K562 (cell line): ENCODE measurements around the gene BZW2. TPM values are rescaled to one million over a fixed set of nuclear protein-coding genes. Genes with fewer than 3 reads are reported as not detected.

Experiments
- BACH1 ChIP-seq: fragments of 200-800 bp; sonication (Bioruptor generic); IDR thresholded peaks from 2 replicates; pipeline ENCODE4 v1.6.1; 2016; ENCODE audit warnings: missing genetic modification characterization, missing compliant biosample characterization
- CXXC5 ChIP-seq: fragments of 250-450 bp; sonication (Bioruptor Pico); IDR thresholded peaks from 2 replicates; pipeline ENCODE4 v1.8.0; 2022; ENCODE audit warnings: inconsistent platforms, mild to moderate bottlenecking, moderate library complexity
- GATAD2B ChIP-seq: fragments of 450-650 bp; IDR thresholded peaks from 2 replicates; pipeline ENCODE4 v1.6.1; 2017; ENCODE audit warnings: mild to moderate bottlenecking, borderline replicate concordance
- HSF4 ChIP-seq: fragments of 250-450 bp; sonication (Bioruptor Pico); IDR thresholded peaks from 2 replicates; pipeline ENCODE4 v2.1.2; 2022; ENCODE audit warnings: mild to moderate bottlenecking, moderate library complexity, borderline replicate concordance
- KDM1A ChIP-seq, 2 experiments: fragments of 450-650 bp; IDR thresholded peaks; 2 replicates each; pipeline ENCODE4 v1.6.1; 2016; ENCODE audit warnings: mild to moderate bottlenecking in 2 of 2
- KLF10 ChIP-seq: fragments of 250-450 bp; sonication (Bioruptor Pico); IDR thresholded peaks from 2 replicates; pipeline ENCODE4 v1.6.1; 2021; ENCODE audit warnings: matching md5 sums
- NFE2 ChIP-seq: IDR thresholded peaks from 2 replicates; pipeline ENCODE4 v1.6.1; 2014; ENCODE audit warnings: antibody characterized with exemption, low read depth
- SAP30 ChIP-seq: fragments of 200-600 bp; sonication (generic); IDR thresholded peaks from 2 replicates; pipeline ENCODE4 v1.6.1; 2012; ENCODE audit warnings: borderline replicate concordance, low read depth, mild to moderate bottlenecking, moderate library complexity, low read length, control low read depth, inconsistent platforms; ENCODE audit not compliant: insufficient read depth, poor library complexity, severe bottlenecking
- SOX6 ChIP-seq: fragments of 450-650 bp; IDR thresholded peaks from 2 replicates; pipeline ENCODE4 v1.6.1; 2014; ENCODE audit warnings: mild to moderate bottlenecking
- SP2 ChIP-seq: IDR thresholded peaks from 2 replicates; pipeline ENCODE4 v1.6.1; 2011; ENCODE audit warnings: mild to moderate bottlenecking, low read depth, low read length, moderate library complexity; ENCODE audit not compliant: poor library complexity, severe bottlenecking; ENCODE audit errors: extremely low read depth
- TAF9B ChIP-seq: fragments of 450-650 bp; IDR thresholded peaks from 2 replicates; pipeline ENCODE4 v1.6.1; 2018; ENCODE audit warnings: mild to moderate bottlenecking; ENCODE audit not compliant: partially characterized antibody
- ZNF75A ChIP-seq: fragments of 450-650 bp; formaldehyde crosslinking; IDR thresholded peaks from 2 replicates; pipeline ENCODE4 v1.4.0; 2020; ENCODE audit warnings: mild to moderate bottlenecking
- ZNF76 ChIP-seq: fragments of 250-450 bp; sonication (Bioruptor Pico); IDR thresholded peaks from 2 replicates; pipeline ENCODE4 v1.4.0; 2020; ENCODE audit warnings: mild to moderate bottlenecking, moderate library complexity, borderline replicate concordance
- ZNF77 ChIP-seq: fragments of 250-450 bp; sonication (Bioruptor Pico); IDR thresholded peaks from 2 replicates; pipeline ENCODE4 v1.5.0; 2020
- ZNF79 ChIP-seq: fragments of 250-450 bp; sonication (Bioruptor Pico); IDR thresholded peaks from 2 replicates; pipeline ENCODE4 v1.4.0; 2020; ENCODE audit warnings: low read depth, mild to moderate bottlenecking, moderate library complexity
- polyA plus RNA-seq, 8 experiments: library from polyadenylated mRNA; depleted of rRNA in 4 of 8; stranded (reverse) in 5 of 8; unstranded in 3 of 8; fragments of >200 nt; fragmentation: Nextera tagmentation in 2 of 8; fragmentation: Illumina TruSeq in 1 of 8; extraction: Ambion mirVana in 2 of 8; extraction: Trizol in 1 of 8; gene quantifications; 2 replicates each; pipeline versions ENCODE4 v1.2.1 to v1.2.3, GENCODE V29; 2011 to 2014; ENCODE audit warnings: inconsistent platforms in 1 of 8, missing spikeins in 1 of 8
- total RNA-seq, 7 experiments: library from RNA; depleted of rRNA in 6 of 7; stranded (reverse); fragments of >200 nt in 6 of 7; fragmentation: Illumina TruSeq in 2 of 7; extraction: Trizol in 2 of 7; gene quantifications; 2 replicates each; pipeline versions ENCODE4 v1.2.1 to v1.2.3, GENCODE V29; 2011 to 2021; ENCODE audit warnings: low replicate concordance in 1 of 7
- TF ChIP-seq, protein P1 (sequence below): sonication (generic); formaldehyde crosslinking; IDR thresholded peaks from 2 replicates; pipeline ENCODE4 v1.8.1; 2023; ENCODE audit warnings: missing genetic modification reagents, mild to moderate bottlenecking, borderline replicate concordance
- TF ChIP-seq, protein P2 (sequence below): fragments of 450-650 bp; formaldehyde crosslinking; IDR thresholded peaks from 2 replicates; pipeline ENCODE4 v1.4.0; 2020; ENCODE audit warnings: mild to moderate bottlenecking
- TF ChIP-seq, protein P3 (sequence below): fragments of 250-450 bp; sonication (Bioruptor Pico); IDR thresholded peaks from 2 replicates; pipeline ENCODE4 v1.4.0; 2020; ENCODE audit warnings: mild to moderate bottlenecking
- TF ChIP-seq, protein P4 (sequence below): fragments of 250-450 bp; sonication (Bioruptor Pico); IDR thresholded peaks from 2 replicates; pipeline ENCODE4 v1.8.0; 2022; ENCODE audit warnings: inconsistent platforms

Gene BZW2
- total and polyA plus RNA-seq, 9 of the 15 experiments (the other 6 are each of a cell fraction or from before 2014, with no cell fraction given), result 140 to 316 (median 173) TPM

DNA sequence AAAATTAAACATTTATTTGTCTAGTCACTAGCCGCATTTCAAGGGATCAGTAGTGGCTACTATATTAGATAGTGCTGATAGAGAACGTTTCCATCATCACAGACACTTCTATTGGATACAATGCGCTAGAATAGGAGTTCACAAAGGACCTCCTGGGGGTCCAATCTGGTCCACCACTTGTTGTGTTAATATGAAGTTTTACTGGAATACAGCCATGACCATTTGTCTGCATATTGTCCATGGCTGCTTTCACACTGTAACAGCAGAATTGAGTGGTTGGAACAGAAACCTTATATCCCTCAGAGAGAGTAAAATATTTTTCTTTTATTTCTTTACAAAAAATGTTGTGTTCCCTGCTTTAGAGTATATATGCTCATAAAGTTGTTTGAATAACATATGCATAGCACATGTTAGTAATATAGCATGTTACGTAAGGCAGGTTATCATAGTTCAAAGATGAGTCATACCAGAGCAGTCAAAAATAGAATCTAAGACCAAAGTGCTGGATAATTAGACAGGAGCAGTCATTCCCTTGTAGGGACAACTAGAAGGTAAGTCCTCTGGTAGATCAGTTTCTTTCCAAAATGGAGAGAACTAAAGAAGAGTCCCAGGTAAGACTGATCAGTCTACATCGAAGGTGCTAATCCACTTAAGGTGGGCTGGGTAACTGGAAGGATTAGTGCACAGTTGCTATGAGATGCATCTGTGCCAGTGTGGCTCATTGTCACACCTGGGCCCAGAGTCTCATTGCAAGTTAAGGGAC, 14.9 kb downstream of the BZW2 start (continued):
- TF ChIP-seq, protein P1, sequence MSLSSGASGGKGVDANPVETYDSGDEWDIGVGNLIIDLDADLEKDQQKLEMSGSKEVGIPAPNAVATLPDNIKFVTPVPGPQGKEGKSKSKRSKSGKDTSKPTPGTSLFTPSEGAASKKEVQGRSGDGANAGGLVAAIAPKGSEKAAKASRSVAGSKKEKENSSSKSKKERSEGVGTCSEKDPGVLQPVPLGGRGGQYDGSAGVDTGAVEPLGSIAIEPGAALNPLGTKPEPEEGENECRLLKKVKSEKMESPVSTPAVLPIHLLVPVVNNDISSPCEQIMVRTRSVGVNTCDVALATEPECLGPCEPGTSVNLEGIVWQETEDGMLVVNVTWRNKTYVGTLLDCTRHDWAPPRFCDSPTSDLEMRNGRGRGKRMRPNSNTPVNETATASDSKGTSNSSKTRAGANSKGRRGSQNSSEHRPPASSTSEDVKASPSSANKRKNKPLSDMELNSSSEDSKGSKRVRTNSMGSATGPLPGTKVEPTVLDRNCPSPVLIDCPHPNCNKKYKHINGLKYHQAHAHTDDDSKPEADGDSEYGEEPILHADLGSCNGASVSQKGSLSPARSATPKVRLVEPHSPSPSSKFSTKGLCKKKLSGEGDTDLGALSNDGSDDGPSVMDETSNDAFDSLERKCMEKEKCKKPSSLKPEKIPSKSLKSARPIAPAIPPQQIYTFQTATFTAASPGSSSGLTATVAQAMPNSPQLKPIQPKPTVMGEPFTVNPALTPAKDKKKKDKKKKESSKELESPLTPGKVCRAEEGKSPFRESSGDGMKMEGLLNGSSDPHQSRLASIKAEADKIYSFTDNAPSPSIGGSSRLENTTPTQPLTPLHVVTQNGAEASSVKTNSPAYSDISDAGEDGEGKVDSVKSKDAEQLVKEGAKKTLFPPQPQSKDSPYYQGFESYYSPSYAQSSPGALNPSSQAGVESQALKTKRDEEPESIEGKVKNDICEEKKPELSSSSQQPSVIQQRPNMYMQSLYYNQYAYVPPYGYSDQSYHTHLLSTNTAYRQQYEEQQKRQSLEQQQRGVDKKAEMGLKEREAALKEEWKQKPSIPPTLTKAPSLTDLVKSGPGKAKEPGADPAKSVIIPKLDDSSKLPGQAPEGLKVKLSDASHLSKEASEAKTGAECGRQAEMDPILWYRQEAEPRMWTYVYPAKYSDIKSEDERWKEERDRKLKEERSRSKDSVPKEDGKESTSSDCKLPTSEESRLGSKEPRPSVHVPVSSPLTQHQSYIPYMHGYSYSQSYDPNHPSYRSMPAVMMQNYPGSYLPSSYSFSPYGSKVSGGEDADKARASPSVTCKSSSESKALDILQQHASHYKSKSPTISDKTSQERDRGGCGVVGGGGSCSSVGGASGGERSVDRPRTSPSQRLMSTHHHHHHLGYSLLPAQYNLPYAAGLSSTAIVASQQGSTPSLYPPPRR (CRISPR knock-in tag), result no peak
- TF ChIP-seq KDM1A (IDR thresholded peaks at IDR 0.05), result no peak
- TF ChIP-seq SAP30, result no peak
- TF ChIP-seq GATAD2B, result peak; percentile 78
- 0 out of 2 replicates have a peak, but pooled peaks have one; percentile 41 for TF ChIP-seq SOX6
- TF ChIP-seq NFE2, result peak; percentile 48; the same call in 1 of the 2 replicates
- no peak for TF ChIP-seq SP2
- TF ChIP-seq, protein P2, sequence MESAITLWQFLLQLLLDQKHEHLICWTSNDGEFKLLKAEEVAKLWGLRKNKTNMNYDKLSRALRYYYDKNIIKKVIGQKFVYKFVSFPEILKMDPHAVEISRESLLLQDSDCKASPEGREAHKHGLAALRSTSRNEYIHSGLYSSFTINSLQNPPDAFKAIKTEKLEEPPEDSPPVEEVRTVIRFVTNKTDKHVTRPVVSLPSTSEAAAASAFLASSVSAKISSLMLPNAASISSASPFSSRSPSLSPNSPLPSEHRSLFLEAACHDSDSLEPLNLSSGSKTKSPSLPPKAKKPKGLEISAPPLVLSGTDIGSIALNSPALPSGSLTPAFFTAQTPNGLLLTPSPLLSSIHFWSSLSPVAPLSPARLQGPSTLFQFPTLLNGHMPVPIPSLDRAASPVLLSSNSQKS, result no peak
- peak; percentile 33; the same call in 1 of the 2 replicates for TF ChIP-seq CXXC5 (CRISPR knock-in tag)
- TF ChIP-seq BACH1, result peak; percentile 30; the same call in 1 of the 2 replicates
- TF ChIP-seq, protein P3, sequence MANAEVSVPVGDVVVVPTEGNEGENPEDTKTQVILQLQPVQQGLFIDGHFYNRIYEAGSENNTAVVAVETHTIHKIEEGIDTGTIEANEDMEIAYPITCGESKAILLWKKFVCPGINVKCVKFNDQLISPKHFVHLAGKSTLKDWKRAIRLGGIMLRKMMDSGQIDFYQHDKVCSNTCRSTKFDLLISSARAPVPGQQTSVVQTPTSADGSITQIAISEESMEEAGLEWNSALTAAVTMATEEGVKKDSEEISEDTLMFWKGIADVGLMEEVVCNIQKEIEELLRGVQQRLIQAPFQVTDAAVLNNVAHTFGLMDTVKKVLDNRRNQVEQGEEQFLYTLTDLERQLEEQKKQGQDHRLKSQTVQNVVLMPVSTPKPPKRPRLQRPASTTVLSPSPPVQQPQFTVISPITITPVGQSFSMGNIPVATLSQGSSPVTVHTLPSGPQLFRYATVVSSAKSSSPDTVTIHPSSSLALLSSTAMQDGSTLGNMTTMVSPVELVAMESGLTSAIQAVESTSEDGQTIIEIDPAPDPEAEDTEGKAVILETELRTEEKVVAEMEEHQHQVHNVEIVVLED (CRISPR knock-in tag), result no peak
- no peak for TF ChIP-seq ZNF79
- peak; percentile 39 for TF ChIP-seq TAF9B
- no peak for TF ChIP-seq HSF4 (CRISPR knock-in tag)
- TF ChIP-seq ZNF75A (CRISPR knock-in tag), result no peak
- TF ChIP-seq, protein P4, sequence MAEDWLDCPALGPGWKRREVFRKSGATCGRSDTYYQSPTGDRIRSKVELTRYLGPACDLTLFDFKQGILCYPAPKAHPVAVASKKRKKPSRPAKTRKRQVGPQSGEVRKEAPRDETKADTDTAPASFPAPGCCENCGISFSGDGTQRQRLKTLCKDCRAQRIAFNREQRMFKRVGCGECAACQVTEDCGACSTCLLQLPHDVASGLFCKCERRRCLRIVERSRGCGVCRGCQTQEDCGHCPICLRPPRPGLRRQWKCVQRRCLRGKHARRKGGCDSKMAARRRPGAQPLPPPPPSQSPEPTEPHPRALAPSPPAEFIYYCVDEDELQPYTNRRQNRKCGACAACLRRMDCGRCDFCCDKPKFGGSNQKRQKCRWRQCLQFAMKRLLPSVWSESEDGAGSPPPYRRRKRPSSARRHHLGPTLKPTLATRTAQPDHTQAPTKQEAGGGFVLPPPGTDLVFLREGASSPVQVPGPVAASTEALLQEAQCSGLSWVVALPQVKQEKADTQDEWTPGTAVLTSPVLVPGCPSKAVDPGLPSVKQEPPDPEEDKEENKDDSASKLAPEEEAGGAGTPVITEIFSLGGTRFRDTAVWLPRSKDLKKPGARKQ, result no peak
- TF ChIP-seq ZNF77 (CRISPR knock-in tag), result no peak
- no peak for TF ChIP-seq KLF10 (CRISPR knock-in tag)
- no peak for TF ChIP-seq ZNF76
